ENCODE measurements around the gene COL5A1. TPM values are rescaled to one million over a fixed set of nuclear protein-coding genes. Genes with fewer than 3 reads are reported as not detected.

COL5A1 gene
- total RNA-seq, 4 donors from 2014 or later = 1.6 to 2.8 (median 2.3) TPM

DNA sequence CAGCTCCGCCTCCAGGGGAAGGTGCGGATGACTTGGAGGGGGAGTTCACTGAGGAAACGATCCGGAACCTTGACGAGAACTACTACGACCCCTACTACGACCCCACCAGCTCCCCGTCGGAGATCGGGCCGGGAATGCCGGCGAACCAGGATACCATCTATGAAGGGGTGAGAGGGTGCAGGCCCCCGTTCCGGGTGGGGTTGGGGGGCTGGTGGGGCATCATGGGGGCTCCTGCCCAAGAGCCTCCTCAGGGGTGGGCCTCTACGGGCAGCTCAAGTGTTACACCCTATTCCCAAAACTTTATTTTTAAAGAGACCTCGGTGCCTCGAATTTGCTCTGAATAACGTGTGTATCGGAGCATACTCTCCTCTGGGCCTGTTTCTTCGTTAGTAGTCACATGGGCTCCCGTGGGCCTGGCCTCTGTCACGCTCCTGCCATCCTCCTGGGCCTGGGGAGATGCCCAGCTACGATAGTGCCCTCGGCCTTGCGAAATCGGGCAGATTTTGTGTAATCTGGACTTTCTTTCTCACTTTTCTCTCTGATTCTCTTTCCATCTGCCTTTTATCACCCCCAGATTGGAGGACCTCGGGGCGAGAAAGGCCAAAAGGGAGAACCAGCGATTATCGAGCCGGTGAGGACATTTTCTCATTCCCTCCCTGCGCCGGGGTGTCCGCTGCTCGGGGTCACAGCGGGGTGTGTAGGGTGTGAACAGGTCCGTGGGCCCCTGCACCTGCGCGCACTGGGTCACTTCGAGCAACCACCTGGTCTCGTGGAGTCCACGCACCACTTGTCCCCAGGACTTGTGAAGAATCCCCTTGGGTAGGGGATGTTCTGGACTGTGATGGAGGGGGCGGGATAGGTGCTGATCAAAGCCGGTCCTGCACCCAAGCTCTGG, 90.1 kb downstream of the COL5A1 start:
- intact Hi-C loops (cut with DNase I; ENCODE audit: low total_unique reads) = loop anchor here (10.0 kb wide), 1 partner anchor 567 kb away; the partner anchor contains the start of gene RNU6ATAC

DNA sequence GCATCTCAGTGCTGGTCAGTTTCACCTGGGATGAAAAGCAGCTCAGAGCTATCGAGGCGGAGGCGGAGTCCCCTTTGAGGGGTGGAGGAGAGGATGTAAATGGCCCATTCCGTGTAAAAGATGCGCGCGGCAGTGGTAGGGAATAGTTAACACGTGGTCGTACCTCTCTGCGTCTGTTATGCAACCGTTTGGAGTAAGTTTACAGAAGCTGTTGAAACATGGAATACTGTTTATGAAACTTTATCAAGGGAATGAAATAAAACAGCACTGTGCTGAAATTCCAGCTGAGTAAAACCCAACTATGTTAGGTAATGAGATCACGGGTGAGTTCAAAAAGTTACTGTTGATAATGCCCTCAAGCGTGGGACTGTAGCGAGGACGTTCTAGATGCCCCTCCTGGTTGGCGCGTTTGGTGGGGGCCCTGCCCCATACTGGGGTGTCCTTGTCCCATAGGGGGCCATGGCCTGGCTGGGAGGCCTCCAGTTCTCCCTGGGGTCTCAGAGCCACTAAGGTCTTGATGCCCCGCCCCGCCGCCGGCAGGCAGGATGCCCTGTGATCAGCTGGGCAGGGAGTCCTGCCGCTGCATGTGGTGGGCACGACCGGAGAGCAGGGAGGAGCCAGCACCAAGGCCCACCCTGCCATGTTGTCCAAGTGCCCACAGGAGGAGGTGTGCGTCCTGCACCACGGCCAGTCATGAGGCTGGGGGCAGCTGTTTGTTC, 90.9 kb downstream of the COL5A1 start:
- no peaks in the 10 kb centered on the region for H3K9me3 ChIP-seq
- TF ChIP-seq, protein P1, sequence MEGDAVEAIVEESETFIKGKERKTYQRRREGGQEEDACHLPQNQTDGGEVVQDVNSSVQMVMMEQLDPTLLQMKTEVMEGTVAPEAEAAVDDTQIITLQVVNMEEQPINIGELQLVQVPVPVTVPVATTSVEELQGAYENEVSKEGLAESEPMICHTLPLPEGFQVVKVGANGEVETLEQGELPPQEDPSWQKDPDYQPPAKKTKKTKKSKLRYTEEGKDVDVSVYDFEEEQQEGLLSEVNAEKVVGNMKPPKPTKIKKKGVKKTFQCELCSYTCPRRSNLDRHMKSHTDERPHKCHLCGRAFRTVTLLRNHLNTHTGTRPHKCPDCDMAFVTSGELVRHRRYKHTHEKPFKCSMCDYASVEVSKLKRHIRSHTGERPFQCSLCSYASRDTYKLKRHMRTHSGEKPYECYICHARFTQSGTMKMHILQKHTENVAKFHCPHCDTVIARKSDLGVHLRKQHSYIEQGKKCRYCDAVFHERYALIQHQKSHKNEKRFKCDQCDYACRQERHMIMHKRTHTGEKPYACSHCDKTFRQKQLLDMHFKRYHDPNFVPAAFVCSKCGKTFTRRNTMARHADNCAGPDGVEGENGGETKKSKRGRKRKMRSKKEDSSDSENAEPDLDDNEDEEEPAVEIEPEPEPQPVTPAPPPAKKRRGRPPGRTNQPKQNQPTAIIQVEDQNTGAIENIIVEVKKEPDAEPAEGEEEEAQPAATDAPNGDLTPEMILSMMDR (IDR thresholded peaks at IDR 0.05 in 4 of 5, conservative IDR thresholded peaks at IDR 0.05 in 1 of 5) = no peak
- no peak for TF ChIP-seq POLR2A (IDR thresholded peaks at IDR 0.05)
- in situ Hi-C loops (cut with MboI; ENCODE audit: low sequenced_read_pairs in 4 of 4) = loop anchor here in 1 of 4 donors (25.0 kb wide), 1 partner anchor 270 kb away; no protein-coding TSS in a partner anchor
- peaks cover 12 to 27% (median 21%) of the 10 kb centered on the region in 3 donors for H3K27me3 ChIP-seq
- peak overlapping the region; percentile 25 to 58 (median 40) for H3K27ac ChIP-seq
- DNase-seq (peak in 1 of 2 donors; percentile 30), ATAC-seq (peak; percentile 39 to 56)
- intact Hi-C loops (cut with DNase I; ENCODE audit: low total_unique reads) = loop anchor here (10.0 kb wide), 1 partner anchor 568 kb away; the partner anchor contains the start of gene RNU6ATAC
- H3K4me1 ChIP-seq = peaks cover 10 to 13% of the 10 kb centered on the region in 2 donors
- no peak overlapping the region for H3K4me3 ChIP-seq
- H3K36me3 ChIP-seq = no peaks in the 10 kb centered on the region

More for the DNA sequence above, 90.1 kb downstream of the COL5A1 start:
- TF ChIP-seq POLR2A (IDR thresholded peaks at IDR 0.05) = no peak
- TF ChIP-seq, protein P1 (IDR thresholded peaks at IDR 0.05 in 4 of 5, conservative IDR thresholded peaks at IDR 0.05 in 1 of 5) = no peak
- Histone ChIP-seq H3K27ac (peak overlapping the region in 1 of 4 donors; percentile 34), H3K9me3 (no peaks in the 10 kb centered on the region), H3K4me1 (peaks cover 10 to 13% of the 10 kb centered on the region in 2 donors), H3K4me3 (no peak overlapping the region), H3K36me3 (no peaks in the 10 kb centered on the region), H3K27me3 (peaks cover 9 to 27% (median 21%) of the 10 kb centered on the region in 3 donors)
- in situ Hi-C loops (cut with MboI; ENCODE audit: low sequenced_read_pairs in 4 of 4) = loop anchor here in 1 of 4 donors (25.0 kb wide), 1 partner anchor 269 kb away; no protein-coding TSS in a partner anchor
- ATAC-seq = no peak
- DNase-seq = no peak

DNA sequence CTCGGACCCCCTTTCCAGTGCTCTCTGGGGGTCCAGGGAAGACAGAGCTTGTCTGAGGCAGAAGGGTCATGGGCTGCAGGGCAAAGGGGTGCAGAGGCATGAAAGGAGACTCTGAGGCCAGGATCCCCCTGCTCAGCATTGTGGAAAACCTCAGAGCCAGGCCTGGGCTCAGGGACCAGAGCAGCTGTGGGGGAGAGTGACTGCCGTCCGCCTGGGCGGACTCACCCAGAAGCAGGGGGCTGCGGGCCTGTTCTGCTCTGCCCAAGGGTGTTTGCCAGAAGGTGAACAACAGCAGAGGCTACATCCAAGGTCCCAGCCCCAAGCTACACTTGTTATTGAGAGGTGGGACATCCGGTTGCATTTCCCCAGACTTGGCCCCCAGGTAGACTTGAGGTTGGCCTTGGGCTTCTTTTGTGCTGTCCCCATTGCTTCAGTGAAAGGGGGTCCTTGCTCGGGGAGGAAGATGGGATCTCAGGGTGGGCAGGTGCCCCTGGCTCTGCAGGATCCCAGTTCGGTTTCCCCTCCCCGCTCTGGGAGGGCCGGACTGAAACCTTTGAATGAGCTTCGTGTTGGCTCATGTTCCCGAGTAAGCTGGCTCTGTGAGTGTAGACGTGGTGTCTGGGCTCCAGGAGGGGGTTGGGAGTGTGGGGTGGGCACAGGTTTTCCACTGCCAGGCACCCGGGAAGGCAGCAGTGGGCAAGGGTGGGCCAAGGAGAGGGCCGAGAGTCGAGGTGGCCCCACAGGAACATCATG, 92.1 kb downstream of the COL5A1 start:
- no peak for TF ChIP-seq POLR2A (IDR thresholded peaks at IDR 0.05)
- TF ChIP-seq, protein P1 (IDR thresholded peaks at IDR 0.05 in 4 of 5, conservative IDR thresholded peaks at IDR 0.05 in 1 of 5) = no peak
- Histone ChIP-seq H3K36me3 (no peaks in the 10 kb centered on the region), H3K27ac (peak overlapping the region in 3 of 4 donors; percentile 28 to 35 (median 31)), H3K27me3 (peaks cover 8 to 27% (median 18%) of the 10 kb centered on the region in 3 donors), H3K4me3 (no peak overlapping the region), H3K4me1 (peaks cover 10 to 13% of the 10 kb centered on the region in 2 donors), H3K9me3 (no peaks in the 10 kb centered on the region)
- DNase-seq (no peak), ATAC-seq (no peak)
- in situ Hi-C loops (cut with MboI; ENCODE audit: low sequenced_read_pairs in 4 of 4) (loop anchor here in 1 of 4 donors (25.0 kb wide), 1 partner anchor 271 kb away; no protein-coding TSS in a partner anchor), intact Hi-C loops (cut with DNase I; ENCODE audit: low total_unique reads) (loop anchor here (10.0 kb wide), 1 partner anchor 569 kb away; the partner anchor contains the start of gene RNU6ATAC)

DNA sequence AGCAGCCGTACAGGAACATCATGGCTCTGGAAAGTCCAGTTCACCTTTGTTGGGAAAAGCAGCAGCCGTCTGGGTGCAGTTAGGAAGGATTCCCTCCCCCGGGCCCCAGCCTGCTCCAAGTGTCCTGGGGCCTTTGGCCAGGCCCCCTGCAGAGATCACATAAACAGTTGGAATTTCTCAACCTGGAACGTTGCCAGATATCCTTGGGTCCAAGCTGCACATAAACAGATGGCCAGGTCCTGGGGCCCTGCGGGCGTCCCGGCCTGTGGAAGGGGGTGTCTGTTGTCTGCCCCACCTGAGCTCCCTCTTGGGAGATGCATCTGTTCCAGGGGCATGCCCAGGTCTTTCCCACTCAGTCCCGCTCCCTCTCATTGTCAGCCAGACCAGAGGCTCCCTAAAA, 92.7 kb downstream of the COL5A1 start:
- H3K36me3 ChIP-seq = no peaks in the 10 kb centered on the region
- peak in 1 of 2 donors; percentile 29 for ATAC-seq
- H3K4me3 ChIP-seq = no peak overlapping the region
- peaks cover 8 to 27% (median 18%) of the 10 kb centered on the region in 3 donors for H3K27me3 ChIP-seq
- intact Hi-C loops (cut with DNase I; ENCODE audit: low total_unique reads) = loop anchor here (10.0 kb wide), 1 partner anchor 569 kb away; the partner anchor contains the start of gene RNU6ATAC
- H3K4me1 ChIP-seq = peaks cover 10 to 13% of the 10 kb centered on the region in 2 donors
- no peaks in the 10 kb centered on the region for H3K9me3 ChIP-seq
- DNase-seq = peak; percentile 41 to 56
- peak overlapping the region in 2 of 4 donors; percentile 28 to 47 for H3K27ac ChIP-seq
- in situ Hi-C loops (cut with MboI; ENCODE audit: low sequenced_read_pairs in 4 of 4) = loop anchor here in 1 of 4 donors (25.0 kb wide), 1 partner anchor 272 kb away; no protein-coding TSS in a partner anchor
- no peak for TF ChIP-seq POLR2A (IDR thresholded peaks at IDR 0.05)
- TF ChIP-seq, protein P1 (IDR thresholded peaks at IDR 0.05 in 4 of 5, conservative IDR thresholded peaks at IDR 0.05 in 1 of 5) = no peak
